Cardiac fibroblast (primary cell): ENCODE data around the gene ZNF526.
"Not testable (repeated sequence)": the region's sequence is repeated elsewhere in the genome, so short reads cannot be mapped to it uniquely, and the experiment has no call there.

Experiments
- DNase-seq, 2 donors: peaks; one replicate each; pipeline versions ENCODE4 v3.0.0 to v3.0.0-alpha.2; 2010; ENCODE audit warnings: low read depth in 2 of 2
- H3K4me3 ChIP-seq, 2 donors: replicated peaks in 1 of 2; 1 replicate in 1 of 2; 2 replicates in 1 of 2; pipeline ENCODE4 v1.5.1; 2011; ENCODE audit warnings: low read depth in 2 of 2, low read length in 2 of 2, mild to moderate bottlenecking in 2 of 2, moderate library complexity in 1 of 2
- TF ChIP-seq, protein P1 (sequence below): IDR thresholded peaks from one replicate; pipeline ENCODE4 v1.5.1; 2011; ENCODE audit warnings: low read depth, mild to moderate bottlenecking, low read length, inconsistent platforms

The ZNF526 gene

GRCh38 chr19:42254089-42254849, 34.2 kb downstream of the ZNF526 start:
- DNase-seq, result peak; percentile 58
- TF ChIP-seq, protein P1, sequence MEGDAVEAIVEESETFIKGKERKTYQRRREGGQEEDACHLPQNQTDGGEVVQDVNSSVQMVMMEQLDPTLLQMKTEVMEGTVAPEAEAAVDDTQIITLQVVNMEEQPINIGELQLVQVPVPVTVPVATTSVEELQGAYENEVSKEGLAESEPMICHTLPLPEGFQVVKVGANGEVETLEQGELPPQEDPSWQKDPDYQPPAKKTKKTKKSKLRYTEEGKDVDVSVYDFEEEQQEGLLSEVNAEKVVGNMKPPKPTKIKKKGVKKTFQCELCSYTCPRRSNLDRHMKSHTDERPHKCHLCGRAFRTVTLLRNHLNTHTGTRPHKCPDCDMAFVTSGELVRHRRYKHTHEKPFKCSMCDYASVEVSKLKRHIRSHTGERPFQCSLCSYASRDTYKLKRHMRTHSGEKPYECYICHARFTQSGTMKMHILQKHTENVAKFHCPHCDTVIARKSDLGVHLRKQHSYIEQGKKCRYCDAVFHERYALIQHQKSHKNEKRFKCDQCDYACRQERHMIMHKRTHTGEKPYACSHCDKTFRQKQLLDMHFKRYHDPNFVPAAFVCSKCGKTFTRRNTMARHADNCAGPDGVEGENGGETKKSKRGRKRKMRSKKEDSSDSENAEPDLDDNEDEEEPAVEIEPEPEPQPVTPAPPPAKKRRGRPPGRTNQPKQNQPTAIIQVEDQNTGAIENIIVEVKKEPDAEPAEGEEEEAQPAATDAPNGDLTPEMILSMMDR, result no peak
- peak overlapping the region; percentile 96 to 100 for H3K4me3 ChIP-seq

GRCh38 chr19:42254850-42255765, 35.0 kb downstream of the ZNF526 start, which contains the start of gene ERF:
Gene ERF (minus strand): TSS chr19:42255128. CDS start chr19:42254999, 129 bp downstream.
- peak; percentile 91 to 96 for DNase-seq
- peak within 1 kb of the TSS; percentile 96 to 100 for H3K4me3 ChIP-seq

DNA sequence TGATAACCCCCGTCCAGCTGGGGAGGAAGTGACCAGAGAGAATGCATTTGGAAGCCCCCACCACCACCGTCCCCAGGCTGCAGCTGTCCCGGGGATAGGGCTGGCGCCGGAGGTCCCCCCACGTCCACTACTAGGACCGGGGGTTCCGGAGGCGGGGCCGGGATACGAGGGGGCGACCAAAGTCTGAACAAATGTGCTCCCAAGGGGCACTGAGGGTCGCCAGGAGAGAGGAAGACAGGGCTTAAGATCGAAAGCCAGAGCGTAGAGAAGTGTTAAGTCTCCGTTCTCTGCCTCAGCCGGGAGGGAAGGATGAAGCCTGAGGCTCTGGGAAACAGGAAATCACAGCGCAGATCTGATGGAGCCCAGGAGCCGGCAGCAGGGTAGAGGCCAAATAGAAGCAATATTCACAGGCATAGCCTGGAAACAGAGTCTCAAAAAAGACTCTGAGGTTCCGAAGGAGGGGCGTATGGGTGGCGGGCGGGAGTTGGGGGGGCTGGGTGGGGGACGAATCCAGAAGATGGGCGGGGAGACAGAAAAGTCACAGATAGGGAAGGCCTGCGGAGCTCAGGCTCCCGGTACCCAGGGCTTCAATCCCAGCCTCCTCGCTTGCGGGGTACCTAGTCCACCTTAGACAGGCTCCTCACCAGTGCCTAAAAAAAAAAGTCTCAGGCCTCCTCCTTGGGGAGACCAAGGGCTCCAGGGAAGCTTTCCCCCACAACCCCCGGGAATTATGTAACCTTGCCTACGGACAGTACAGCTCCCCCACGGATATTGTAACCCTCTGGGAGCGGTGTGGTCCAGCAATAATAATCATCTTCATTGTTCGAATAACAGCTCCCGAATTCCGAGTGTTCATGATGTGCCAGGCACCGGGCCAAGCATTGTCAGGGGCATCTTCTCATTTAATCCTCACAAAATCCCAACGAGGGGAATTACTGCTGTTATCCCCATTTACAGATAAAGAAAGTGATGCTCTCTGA, 35.9 kb downstream of the ZNF526 start:
- TF ChIP-seq, protein P1, result no peak
- DNase-seq, result peak; percentile 68 to 71
- H3K4me3 ChIP-seq, result peak overlapping the region; percentile 56 to 60

More at GRCh38 chr19:42254850-42255765, 35.0 kb downstream of the ZNF526 start, which contains the start of gene ERF:
- TF ChIP-seq, protein P1, result no peak

DNA sequence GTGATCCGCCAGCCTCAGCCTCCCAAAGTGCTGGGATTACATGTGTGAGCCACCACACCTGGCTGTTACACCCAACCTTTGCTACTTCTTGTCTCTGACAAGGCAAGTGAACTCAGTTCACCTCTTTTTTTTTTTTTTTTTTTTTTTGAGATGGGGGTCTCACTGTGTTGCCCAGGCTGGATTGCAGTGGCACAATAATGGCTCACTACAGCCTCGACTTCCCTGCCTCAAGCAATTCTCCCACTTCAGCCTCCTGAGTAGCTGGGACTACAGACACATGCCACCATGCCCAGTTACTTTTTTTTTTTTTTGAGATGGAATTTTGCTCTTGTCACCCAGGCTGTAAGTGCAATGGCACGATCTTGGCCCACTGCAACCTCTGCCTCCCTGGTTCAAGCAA, 37.7 kb downstream of the ZNF526 start:
- DNase-seq, H3K4me3 ChIP-seq: not testable (repeated sequence)

DNA sequence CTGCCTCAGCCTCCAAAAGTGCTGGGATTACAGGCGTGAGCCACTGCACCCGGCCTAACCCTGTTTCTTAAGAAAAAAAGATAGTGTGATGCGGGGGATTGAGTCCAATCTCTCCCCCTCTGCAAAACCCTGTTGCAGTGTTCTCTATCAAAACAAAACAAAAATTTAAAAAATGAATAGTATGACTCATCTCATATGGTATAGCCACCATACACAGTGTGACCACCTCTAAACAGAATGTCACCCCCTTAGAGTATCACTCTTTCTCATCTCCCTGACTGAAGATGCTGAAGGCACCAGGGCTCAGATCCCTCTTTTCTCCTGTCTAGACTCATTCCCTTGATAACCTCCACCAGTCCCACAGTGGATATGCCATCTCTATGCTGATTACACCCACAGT, 41.7 kb downstream of the ZNF526 start:
- no peak for DNase-seq
- H3K4me3 ChIP-seq, result no peak overlapping the region
- TF ChIP-seq, protein P1, result no peak

- DNase-seq, H3K4me3 ChIP-seq: not testable (repeated sequence)
Measured at GRCh38 chr19:42266105-42266504, 46.0 kb downstream of the ZNF526 start.

- not testable (repeated sequence) for H3K4me3 ChIP-seq, DNase-seq
Measured at GRCh38 chr19:42266928-42267603, 47.0 kb downstream of the ZNF526 start.
